ENCODE measurements around the gene EIF4B. TPM values are rescaled to one million over a fixed set of nuclear protein-coding genes. Genes with fewer than 3 reads are reported as not detected.

The EIF4B gene
- total and polyA plus RNA-seq, 2 of the 13 experiments (the other 11 are each of a cell fraction or from before 2014, with no cell fraction given) = 416 to 548 TPM

DNA sequence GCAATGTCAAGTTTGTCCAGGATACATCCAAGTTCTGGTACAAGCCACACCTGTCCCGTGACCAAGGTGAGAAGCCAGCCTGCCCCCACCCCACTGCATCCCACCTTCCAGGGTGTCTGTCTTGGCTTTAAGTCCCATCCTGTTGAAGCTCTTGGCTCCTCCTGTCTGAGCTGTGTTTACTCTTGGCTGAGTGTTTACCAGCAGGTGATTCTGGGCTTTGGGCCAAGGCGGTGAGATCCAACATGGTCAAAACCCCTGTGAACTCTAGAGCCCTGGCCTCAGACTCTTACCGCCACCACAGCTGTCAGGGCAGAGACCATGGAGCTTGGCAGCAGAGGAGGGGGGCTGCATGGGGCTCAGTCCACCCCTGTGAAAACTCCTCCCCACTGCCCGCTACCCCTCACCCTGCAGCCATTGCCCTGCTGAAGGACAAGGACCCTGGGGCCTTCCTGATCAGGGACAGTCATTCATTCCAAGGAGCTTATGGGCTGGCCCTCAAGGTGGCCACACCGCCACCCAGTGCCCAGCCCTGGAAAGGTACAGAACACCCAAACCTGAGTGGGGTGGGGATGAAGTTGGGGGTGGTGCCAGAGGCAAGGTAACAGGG, 55.3 kb downstream of the EIF4B start (continued):
- TF ChIP-seq ZNF547 (CRISPR knock-in tag; IDR thresholded peaks at IDR 0.05) = no peak
- TF ChIP-seq, protein P1, sequence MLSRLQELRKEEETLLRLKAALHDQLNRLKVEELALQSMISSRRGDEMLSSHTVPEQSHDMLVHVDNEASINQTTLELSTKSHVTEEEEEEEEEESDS (CRISPR knock-in tag; IDR thresholded peaks at IDR 0.05; ENCODE audit: borderline replicate concordance) = no peak
- TF ChIP-seq, protein P2, sequence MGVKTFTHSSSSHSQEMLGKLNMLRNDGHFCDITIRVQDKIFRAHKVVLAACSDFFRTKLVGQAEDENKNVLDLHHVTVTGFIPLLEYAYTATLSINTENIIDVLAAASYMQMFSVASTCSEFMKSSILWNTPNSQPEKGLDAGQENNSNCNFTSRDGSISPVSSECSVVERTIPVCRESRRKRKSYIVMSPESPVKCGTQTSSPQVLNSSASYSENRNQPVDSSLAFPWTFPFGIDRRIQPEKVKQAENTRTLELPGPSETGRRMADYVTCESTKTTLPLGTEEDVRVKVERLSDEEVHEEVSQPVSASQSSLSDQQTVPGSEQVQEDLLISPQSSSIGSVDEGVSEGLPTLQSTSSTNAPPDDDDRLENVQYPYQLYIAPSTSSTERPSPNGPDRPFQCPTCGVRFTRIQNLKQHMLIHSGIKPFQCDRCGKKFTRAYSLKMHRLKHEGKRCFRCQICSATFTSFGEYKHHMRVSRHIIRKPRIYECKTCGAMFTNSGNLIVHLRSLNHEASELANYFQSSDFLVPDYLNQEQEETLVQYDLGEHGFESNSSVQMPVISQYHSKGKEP (CRISPR knock-in tag; IDR thresholded peaks at IDR 0.05) = no peak
- TF ChIP-seq PRPF4 (IDR thresholded peaks at IDR 0.05; ENCODE audit: low read depth, low read length, poor library complexity, severe bottlenecking) = no peak
- no peak for TF ChIP-seq IKZF4 (CRISPR knock-in tag; IDR thresholded peaks at IDR 0.05; ENCODE audit: borderline replicate concordance, low read depth, not compliant biosample characterization)
- TF ChIP-seq, protein P3, sequence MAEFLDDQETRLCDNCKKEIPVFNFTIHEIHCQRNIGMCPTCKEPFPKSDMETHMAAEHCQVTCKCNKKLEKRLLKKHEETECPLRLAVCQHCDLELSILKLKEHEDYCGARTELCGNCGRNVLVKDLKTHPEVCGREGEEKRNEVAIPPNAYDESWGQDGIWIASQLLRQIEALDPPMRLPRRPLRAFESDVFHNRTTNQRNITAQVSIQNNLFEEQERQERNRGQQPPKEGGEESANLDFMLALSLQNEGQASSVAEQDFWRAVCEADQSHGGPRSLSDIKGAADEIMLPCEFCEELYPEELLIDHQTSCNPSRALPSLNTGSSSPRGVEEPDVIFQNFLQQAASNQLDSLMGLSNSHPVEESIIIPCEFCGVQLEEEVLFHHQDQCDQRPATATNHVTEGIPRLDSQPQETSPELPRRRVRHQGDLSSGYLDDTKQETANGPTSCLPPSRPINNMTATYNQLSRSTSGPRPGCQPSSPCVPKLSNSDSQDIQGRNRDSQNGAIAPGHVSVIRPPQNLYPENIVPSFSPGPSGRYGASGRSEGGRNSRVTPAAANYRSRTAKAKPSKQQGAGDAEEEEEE (CRISPR knock-in tag; IDR thresholded peaks at IDR 0.05; ENCODE audit: borderline replicate concordance) = no peak
- no peak for TF ChIP-seq KDM6A (CRISPR knock-in tag; IDR thresholded peaks at IDR 0.05; ENCODE audit: low read depth)
- TF ChIP-seq, protein P4, sequence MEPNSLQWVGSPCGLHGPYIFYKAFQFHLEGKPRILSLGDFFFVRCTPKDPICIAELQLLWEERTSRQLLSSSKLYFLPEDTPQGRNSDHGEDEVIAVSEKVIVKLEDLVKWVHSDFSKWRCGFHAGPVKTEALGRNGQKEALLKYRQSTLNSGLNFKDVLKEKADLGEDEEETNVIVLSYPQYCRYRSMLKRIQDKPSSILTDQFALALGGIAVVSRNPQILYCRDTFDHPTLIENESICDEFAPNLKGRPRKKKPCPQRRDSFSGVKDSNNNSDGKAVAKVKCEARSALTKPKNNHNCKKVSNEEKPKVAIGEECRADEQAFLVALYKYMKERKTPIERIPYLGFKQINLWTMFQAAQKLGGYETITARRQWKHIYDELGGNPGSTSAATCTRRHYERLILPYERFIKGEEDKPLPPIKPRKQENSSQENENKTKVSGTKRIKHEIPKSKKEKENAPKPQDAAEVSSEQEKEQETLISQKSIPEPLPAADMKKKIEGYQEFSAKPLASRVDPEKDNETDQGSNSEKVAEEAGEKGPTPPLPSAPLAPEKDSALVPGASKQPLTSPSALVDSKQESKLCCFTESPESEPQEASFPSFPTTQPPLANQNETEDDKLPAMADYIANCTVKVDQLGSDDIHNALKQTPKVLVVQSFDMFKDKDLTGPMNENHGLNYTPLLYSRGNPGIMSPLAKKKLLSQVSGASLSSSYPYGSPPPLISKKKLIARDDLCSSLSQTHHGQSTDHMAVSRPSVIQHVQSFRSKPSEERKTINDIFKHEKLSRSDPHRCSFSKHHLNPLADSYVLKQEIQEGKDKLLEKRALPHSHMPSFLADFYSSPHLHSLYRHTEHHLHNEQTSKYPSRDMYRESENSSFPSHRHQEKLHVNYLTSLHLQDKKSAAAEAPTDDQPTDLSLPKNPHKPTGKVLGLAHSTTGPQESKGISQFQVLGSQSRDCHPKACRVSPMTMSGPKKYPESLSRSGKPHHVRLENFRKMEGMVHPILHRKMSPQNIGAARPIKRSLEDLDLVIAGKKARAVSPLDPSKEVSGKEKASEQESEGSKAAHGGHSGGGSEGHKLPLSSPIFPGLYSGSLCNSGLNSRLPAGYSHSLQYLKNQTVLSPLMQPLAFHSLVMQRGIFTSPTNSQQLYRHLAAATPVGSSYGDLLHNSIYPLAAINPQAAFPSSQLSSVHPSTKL (CRISPR knock-in tag; IDR thresholded peaks at IDR 0.05) = peak; percentile 83
- TF ChIP-seq, protein P5, sequence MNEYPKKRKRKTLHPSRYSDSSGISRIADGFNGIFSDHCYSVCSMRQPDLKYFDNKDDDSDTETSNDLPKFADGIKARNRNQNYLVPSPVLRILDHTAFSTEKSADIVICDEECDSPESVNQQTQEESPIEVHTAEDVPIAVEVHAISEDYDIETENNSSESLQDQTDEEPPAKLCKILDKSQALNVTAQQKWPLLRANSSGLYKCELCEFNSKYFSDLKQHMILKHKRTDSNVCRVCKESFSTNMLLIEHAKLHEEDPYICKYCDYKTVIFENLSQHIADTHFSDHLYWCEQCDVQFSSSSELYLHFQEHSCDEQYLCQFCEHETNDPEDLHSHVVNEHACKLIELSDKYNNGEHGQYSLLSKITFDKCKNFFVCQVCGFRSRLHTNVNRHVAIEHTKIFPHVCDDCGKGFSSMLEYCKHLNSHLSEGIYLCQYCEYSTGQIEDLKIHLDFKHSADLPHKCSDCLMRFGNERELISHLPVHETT (CRISPR knock-in tag; conservative IDR thresholded peaks at IDR 0.05) = no peak
- TF ChIP-seq MLLT10 (CRISPR knock-in tag; IDR thresholded peaks at IDR 0.05) = no peak
- TF ChIP-seq ZNF841 (CRISPR knock-in tag; IDR thresholded peaks at IDR 0.05; ENCODE audit: borderline replicate concordance) = no peak
- TF ChIP-seq, protein P6, sequence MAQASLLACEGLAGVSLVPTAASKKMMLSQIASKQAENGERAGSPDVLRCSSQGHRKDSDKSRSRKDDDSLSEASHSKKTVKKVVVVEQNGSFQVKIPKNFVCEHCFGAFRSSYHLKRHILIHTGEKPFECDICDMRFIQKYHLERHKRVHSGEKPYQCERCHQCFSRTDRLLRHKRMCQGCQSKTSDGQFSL (CRISPR knock-in tag; IDR thresholded peaks at IDR 0.05) = no peak
- TF ChIP-seq FOXC1 (CRISPR knock-in tag; IDR thresholded peaks at IDR 0.05; ENCODE audit: borderline replicate concordance) = no peak
- TF ChIP-seq CREM (IDR thresholded peaks at IDR 0.05) = peak; percentile 48; the same call in 1 of the 2 replicates
- no peak for TF ChIP-seq CREM (CRISPR knock-in tag; IDR thresholded peaks at IDR 0.05)
- TF ChIP-seq MXI1 (IDR thresholded peaks at IDR 0.05; ENCODE audit: borderline replicate concordance, low read depth, low read length) = peak; percentile 75; the same call in 1 of the 3 replicates
- 0 out of 2 replicates have a peak, but pooled peaks have one; percentile 51 for TF ChIP-seq ZNF816 (CRISPR knock-in tag; IDR thresholded peaks at IDR 0.05; ENCODE audit: borderline replicate concordance)
- TF ChIP-seq TSC22D2 (CRISPR knock-in tag; IDR thresholded peaks at IDR 0.05; ENCODE audit: borderline replicate concordance) = no peak
- no peak for TF ChIP-seq RFXAP (CRISPR knock-in tag; IDR thresholded peaks at IDR 0.05; ENCODE audit: borderline replicate concordance)
- no peak; the same call in 1 of the 2 replicates for TF ChIP-seq ZBTB21 (CRISPR knock-in tag; IDR thresholded peaks at IDR 0.05)
- TF ChIP-seq PHF20 (CRISPR knock-in tag; IDR thresholded peaks at IDR 0.05) = no peak
